HFFc6 (cell line): Measurements from ENCODE around the gene KRT1. TPM values are rescaled to one million over a fixed set of nuclear protein-coding genes. Genes with fewer than 3 reads are reported as not detected.

Source experiments
- DNase-seq: peaks from one replicate; pipeline ENCODE4 v3.0.0-alpha.2; 2018
- H3K27ac Mint-ChIP-seq: 2 replicates; pipeline ENCODE4 v1.8.0; 2020; ENCODE audit warnings: mild to moderate bottlenecking, mixed read lengths
- H3K27me3 Mint-ChIP-seq: 2 replicates; pipeline ENCODE4 v1.8.0; 2021; ENCODE audit warnings: mild to moderate bottlenecking, moderate library complexity, mixed read lengths; ENCODE audit not compliant: insufficient read depth
- H3K36me3 Mint-ChIP-seq: 2 replicates; pipeline ENCODE4 v1.8.0; 2021; ENCODE audit warnings: low read depth, mixed read lengths
- H3K4me1 Mint-ChIP-seq: 2 replicates; pipeline ENCODE4 v1.8.0; 2020; ENCODE audit warnings: low read depth, mixed read lengths
- H3K4me3 Mint-ChIP-seq: 2 replicates; pipeline ENCODE4 v1.8.0; 2020; ENCODE audit warnings: mild to moderate bottlenecking, moderate library complexity, mixed read lengths
- H3K9me3 Mint-ChIP-seq: 2 replicates; pipeline ENCODE4 v1.8.0; 2020; ENCODE audit warnings: mild to moderate bottlenecking, mixed read lengths
- CTCF ChIP-seq: fragments of 200-600 bp; sonication (generic); IDR thresholded peaks from 2 replicates; pipeline ENCODE4 v1.5.0; 2021; ENCODE audit warnings: antibody characterized with exemption, mild to moderate bottlenecking
- total RNA-seq, 6 experiments: library from RNA; stranded (reverse); fragmentation: NEBNext Ultra II Directional; extraction: Animal tissue kit (Norgen Biotek cat#: 25700); gene quantifications; 2 replicates in 1 of 6; 3 replicates in 5 of 6; pipeline ENCODE4 v1.2.3, GENCODE V29; 2021

The KRT1 gene
- total RNA-seq, 6 experiments from 2014 or later, result not detected

GRCh38 chr12:52631676-52632459 lies 48.3 kb downstream of the KRT1 start:
- Mint-ChIP-seq H3K4me1 (no peaks in the 10 kb centered on the region), H3K36me3 (no peaks in the 10 kb centered on the region), H3K27me3 (peaks cover 42% of the 10 kb centered on the region), H3K9me3 (no peaks in the 10 kb centered on the region), H3K4me3 (no peak overlapping the region), H3K27ac (no peak overlapping the region)
- no peak for TF ChIP-seq CTCF
- DNase-seq, result no peak

DNA sequence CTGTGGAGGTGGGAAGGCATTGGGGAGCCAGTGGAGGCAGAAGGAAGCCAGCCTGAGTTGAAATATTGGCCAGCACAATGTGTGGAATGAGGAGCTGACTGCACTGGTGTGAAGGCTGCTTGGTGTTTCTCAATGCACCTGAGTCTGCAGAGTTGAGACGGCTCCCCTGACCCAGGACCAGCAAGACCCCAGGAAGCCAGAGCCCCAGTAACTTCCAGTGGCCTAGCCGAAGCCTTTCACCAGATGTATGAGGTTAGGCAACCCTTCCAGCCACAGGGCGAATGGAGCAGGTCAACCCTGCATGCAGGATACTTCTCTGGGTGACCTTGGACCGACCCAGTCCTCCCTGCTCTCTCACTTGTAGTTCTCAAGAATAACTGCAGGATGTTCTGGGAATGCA lies 48.9 kb downstream of the KRT1 start:
- Mint-ChIP-seq H3K27ac (no peak overlapping the region), H3K9me3 (no peaks in the 10 kb centered on the region), H3K4me3 (no peak overlapping the region), H3K4me1 (no peaks in the 10 kb centered on the region), H3K27me3 (peaks cover 41% of the 10 kb centered on the region), H3K36me3 (no peaks in the 10 kb centered on the region)
- DNase-seq, result no peak
- TF ChIP-seq CTCF, result no peak

- no peaks in the 10 kb centered on the region for H3K9me3 Mint-ChIP-seq
- no peaks in the 10 kb centered on the region for H3K4me1 Mint-ChIP-seq
- no peak overlapping the region for H3K27ac Mint-ChIP-seq
- no peak overlapping the region for H3K4me3 Mint-ChIP-seq
- TF ChIP-seq CTCF, result no peak
- DNase-seq, result no peak
- peaks cover 46% of the 10 kb centered on the region for H3K27me3 Mint-ChIP-seq
- no peaks in the 10 kb centered on the region for H3K36me3 Mint-ChIP-seq
Observed at GRCh38 chr12:52630599-52631200, 49.5 kb downstream of the KRT1 start.

DNA sequence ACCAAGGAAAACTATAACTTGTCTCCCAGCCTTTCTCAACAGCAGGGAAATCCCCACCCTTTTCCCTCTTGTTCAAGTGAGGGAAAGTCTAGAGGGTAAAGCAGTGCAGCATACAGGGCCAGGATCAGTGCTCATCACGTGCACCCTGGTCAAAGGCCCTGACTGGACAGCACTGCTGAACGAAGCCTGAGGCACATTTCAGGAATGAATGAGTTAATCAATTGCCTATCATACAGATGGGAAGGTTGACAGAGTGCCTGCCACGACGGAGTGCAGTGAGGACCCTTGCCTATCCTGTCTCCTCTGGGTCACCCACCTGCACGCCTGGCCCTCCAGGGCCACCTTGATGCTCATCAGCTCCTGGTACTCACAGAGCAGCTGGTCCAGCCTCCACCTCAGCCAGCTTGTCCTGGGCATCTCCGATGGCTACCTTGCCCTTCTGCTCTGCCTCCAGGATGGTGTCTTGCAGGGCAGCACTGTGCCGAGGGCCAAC lies 50.2 kb downstream of the KRT1 start:
- peaks cover 52% of the 10 kb centered on the region for H3K27me3 Mint-ChIP-seq
- no peak overlapping the region for H3K27ac Mint-ChIP-seq
- no peak overlapping the region for H3K4me3 Mint-ChIP-seq
- H3K4me1 Mint-ChIP-seq, result no peaks in the 10 kb centered on the region
- H3K36me3 Mint-ChIP-seq, result no peaks in the 10 kb centered on the region
- no peak for DNase-seq
- H3K9me3 Mint-ChIP-seq, result no peaks in the 10 kb centered on the region
- TF ChIP-seq CTCF, result no peak

GRCh38 chr12:52629281-52630007 lies 50.8 kb downstream of the KRT1 start:
- peaks cover 52% of the 10 kb centered on the region for H3K27me3 Mint-ChIP-seq

More at GRCh38 chr12:52629281-52630007, 50.8 kb downstream of the KRT1 start:
- no peak for DNase-seq
- H3K27ac Mint-ChIP-seq, result no peak overlapping the region
- H3K9me3 Mint-ChIP-seq, result no peaks in the 10 kb centered on the region
- H3K4me3 Mint-ChIP-seq, result no peak overlapping the region
- H3K4me1 Mint-ChIP-seq, result no peaks in the 10 kb centered on the region
- no peak for TF ChIP-seq CTCF
- no peaks in the 10 kb centered on the region for H3K36me3 Mint-ChIP-seq
